Ovary (tissue), 10 donors: ENCODE results near the gene UCK1. TPM values are rescaled to one million over a fixed set of nuclear protein-coding genes. Genes with fewer than 3 reads are reported as not detected.

Experiments used
- DNase-seq, 5 donors: peaks; one replicate each; pipeline ENCODE4 v3.0.0-alpha.2; 2019 to 2020
- H3K27ac ChIP-seq, 2 donors: fragments of 200-600 bp; one replicate each; pipeline versions ENCODE4 v1.5.1 to v1.8.0; 2019 to 2022
- H3K27me3 ChIP-seq: fragments of 200-600 bp; one replicate; pipeline ENCODE4 v1.8.0; 2022
- H3K36me3 ChIP-seq: fragments of 200-600 bp; sonication (generic); one replicate; pipeline ENCODE4 v1.5.1; 2019
- H3K4me1 ChIP-seq: one replicate; pipeline ENCODE4 v1.8.1; 2013; ENCODE audit warnings: mild to moderate bottlenecking, moderate library complexity; ENCODE audit not compliant: insufficient read depth
- H3K4me3 ChIP-seq: fragments of 200-600 bp; sonication (generic); one replicate; pipeline ENCODE4 v1.5.1; 2017
- H3K9me3 ChIP-seq, 2 donors: fragments of 200-600 bp in 1 of 2; sonication (generic) in 1 of 2; one replicate each; pipeline versions ENCODE4 v1.5.1 to v1.8.1; 2013 to 2019; ENCODE audit warnings: mild to moderate bottlenecking in 1 of 2, moderate library complexity in 1 of 2
- EP300 ChIP-seq: sonication (generic); formaldehyde crosslinking; IDR thresholded peaks from one replicate; pipeline ENCODE4 v1.6.1; 2017; ENCODE audit warnings: antibody characterized with exemption
- POLR2A ChIP-seq: fragments of 450-650 bp; IDR thresholded peaks from one replicate; pipeline ENCODE4 v1.6.1; 2017; ENCODE audit warnings: antibody characterized with exemption, mild to moderate bottlenecking, moderate library complexity
- WGBS, 3 donors: extraction: QIAGEN DNeasy Blood & Tissue Kit in 1 of 3; methylation state at CpG; one replicate each; pipeline versions ENCODE4 v1.1.5 to v1.1.7; 2013 to 2017; 5-methylcytosine and 5-hydroxymethylcytosine counted together
- intact Hi-C, 4 donors: fragments of 100-400 bp; cut with DNase I; formaldehyde crosslinking; loops; one replicate each; pipeline versions ENCODE4 v1.11.0 to v1.15.1; 2022 to 2023
- long read RNA-seq, 3 donors: library from polyadenylated mRNA in 2 of 3; unstranded in 2 of 3; transcript quantifications; one replicate each; pipeline ENCODE4 v2.0.0 and lab custom pipeline, GENCODE V29; 2021 to 2026
- polyA plus RNA-seq, 2 donors: library from polyadenylated mRNA; stranded (reverse); fragments of 200-250 nt in 1 of 2; fragments of 350-450 nt in 1 of 2; fragmentation: Illumina TruSeq in 1 of 2; extraction: RNeasy Lipid Tissue Mini Kit (QIAGEN cat#74804) in 1 of 2; gene quantifications; one replicate each; pipeline ENCODE4 v1.2.3, GENCODE V29; 2013 to 2014
- total RNA-seq, 7 donors: library from RNA; depleted of rRNA in 2 of 7; stranded (reverse); fragments of >200 nt in 2 of 7; fragmentation: NEBNext Ultra II Directional in 3 of 7; extraction: Animal tissue kit (Norgen Biotek cat#: 25700) in 3 of 7; gene quantifications; one replicate each; pipeline versions ENCODE4 v1.1.0 to v1.2.4, GENCODE V29; 2016 to 2023
- TF ChIP-seq, protein P1 (sequence below), 3 donors: fragments of 450-650 bp in 2 of 3; fragments of 200-600 bp in 1 of 3; IDR thresholded peaks; one replicate each; pipeline versions ENCODE4 v1.5.1 to v1.8.0; 2016 to 2022; ENCODE audit warnings: antibody characterized with exemption in 3 of 3, mild to moderate bottlenecking in 1 of 3
- donor health status: DM: no; HTN: no; CAD: no; lungs with moderate emphysema.
- donor health status: DM: no; HTN: no; CAD: no.
- donor health status: Bipolar disorder and iron deficiency.
- donor health status: DM: yes; HTN: yes; CAD: no.
- donor health status: DM: no; HTN: no; CAD: no.
- donor health status: DM: yes; HTN: yes; CAD: no.

UCK1 gene
- total RNA-seq (10 to 100 TPM; 19.8 to 33.5 (median 29.7) TPM), polyA plus RNA-seq (10 to 100 TPM; 29.5 to 37.9 TPM)
- long read RNA-seq, donor 1, transcript UCK1-202 (7 exons, 2,051 nt) = minor isoform, 6 of 160 reads
- long read RNA-seq, donor 1, transcript UCK1-204 (7 exons, 2,167 nt) = major isoform, 130 of 160 reads
- long read RNA-seq, donor 1, partial matches to known transcripts = 4 of 160 reads
- long read RNA-seq, donor 1, other reads (novel, unspliced or antisense) = 19 of 160 reads
- long read RNA-seq, donor 2, transcript UCK1-204 (7 exons, 2,167 nt) = major isoform, 15 of 17 reads
- long read RNA-seq, donor 2, partial matches to known transcripts = 0 of 17 reads
- long read RNA-seq, donor 2, other reads (novel, unspliced or antisense) = 0 of 17 reads
- long read RNA-seq, donor 3, transcript UCK1-204 (7 exons, 2,167 nt) = major isoform, 90 of 125 reads
- long read RNA-seq, donor 3, transcript UCK1-202 (7 exons, 2,051 nt) = minor isoform, 12 of 125 reads
- long read RNA-seq, donor 3, partial matches to known transcripts = 4 of 125 reads
- long read RNA-seq, donor 3, other reads (novel, unspliced or antisense) = 15 of 125 reads

DNA sequence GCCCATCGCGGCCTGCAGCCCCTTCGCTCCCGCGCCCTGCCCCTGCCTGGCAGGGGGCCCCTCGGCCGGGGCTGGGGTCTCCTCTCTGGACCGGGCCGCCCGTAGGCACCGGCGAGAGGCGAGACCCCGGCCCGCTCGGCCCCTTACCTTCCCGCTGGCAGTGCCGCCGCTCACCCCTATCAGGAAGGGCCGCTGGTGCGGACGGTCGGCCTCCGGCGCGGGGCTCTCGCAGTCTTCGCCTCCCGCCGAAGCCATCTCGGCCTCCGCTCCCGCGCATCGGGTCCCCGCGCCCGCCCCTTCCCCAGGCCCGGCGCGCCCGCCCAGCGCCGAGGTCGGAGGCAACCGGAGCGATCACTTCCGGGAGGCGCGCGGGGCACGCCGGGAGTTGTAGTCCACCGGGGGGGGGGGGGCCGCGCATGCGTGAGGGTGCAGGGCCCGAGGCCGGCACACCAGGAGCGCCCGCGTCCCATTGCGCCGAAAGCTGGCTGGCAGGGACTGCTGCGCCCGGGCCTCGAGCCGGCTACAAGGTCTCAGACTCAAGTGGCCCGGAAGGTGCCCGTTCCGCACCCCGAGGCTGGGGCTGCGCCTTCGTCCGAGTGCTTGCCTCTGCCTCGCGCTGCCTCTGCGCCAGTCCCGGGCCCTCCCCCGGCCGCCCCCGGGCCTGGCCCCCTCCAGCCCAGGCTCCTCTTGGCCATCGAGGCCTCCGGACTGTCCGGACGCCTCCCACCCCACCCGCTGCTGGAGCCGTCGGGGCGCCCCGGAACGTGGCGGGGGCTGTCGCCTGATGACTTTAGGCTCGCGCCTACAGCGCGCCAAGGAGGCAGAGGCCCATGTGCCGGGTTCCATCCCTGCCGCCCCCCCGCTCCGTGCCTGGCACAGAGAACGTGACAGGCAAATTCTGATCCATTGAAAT, at the start of gene UCK1:
TSS of gene UCK1 (minus strand) at position 344 of the 913 bp plus-strand sequence. CDS start at position 255, 89 bp downstream.
- intact Hi-C loops = loop anchor here in 1 of 4 donors (10.0 kb wide), 1 partner anchor 204 kb away; no protein-coding TSS in a partner anchor
- Histone ChIP-seq H3K27ac (peak within 1 kb of the TSS; percentile 4 to 45), H3K4me1 (peaks cover 7% of the 10 kb centered on the region), H3K4me3 (peak within 1 kb of the TSS; percentile 69), H3K27me3 (no peaks in the 10 kb centered on the region), H3K9me3 (no peaks in the 10 kb centered on the region), H3K36me3 (no peaks in the 10 kb centered on the region)
- peak; percentile 42 for TF ChIP-seq POLR2A
- TF ChIP-seq, protein P1, sequence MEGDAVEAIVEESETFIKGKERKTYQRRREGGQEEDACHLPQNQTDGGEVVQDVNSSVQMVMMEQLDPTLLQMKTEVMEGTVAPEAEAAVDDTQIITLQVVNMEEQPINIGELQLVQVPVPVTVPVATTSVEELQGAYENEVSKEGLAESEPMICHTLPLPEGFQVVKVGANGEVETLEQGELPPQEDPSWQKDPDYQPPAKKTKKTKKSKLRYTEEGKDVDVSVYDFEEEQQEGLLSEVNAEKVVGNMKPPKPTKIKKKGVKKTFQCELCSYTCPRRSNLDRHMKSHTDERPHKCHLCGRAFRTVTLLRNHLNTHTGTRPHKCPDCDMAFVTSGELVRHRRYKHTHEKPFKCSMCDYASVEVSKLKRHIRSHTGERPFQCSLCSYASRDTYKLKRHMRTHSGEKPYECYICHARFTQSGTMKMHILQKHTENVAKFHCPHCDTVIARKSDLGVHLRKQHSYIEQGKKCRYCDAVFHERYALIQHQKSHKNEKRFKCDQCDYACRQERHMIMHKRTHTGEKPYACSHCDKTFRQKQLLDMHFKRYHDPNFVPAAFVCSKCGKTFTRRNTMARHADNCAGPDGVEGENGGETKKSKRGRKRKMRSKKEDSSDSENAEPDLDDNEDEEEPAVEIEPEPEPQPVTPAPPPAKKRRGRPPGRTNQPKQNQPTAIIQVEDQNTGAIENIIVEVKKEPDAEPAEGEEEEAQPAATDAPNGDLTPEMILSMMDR (IDR thresholded peaks at IDR 0.05) = peak in 1 of 3 donors; percentile 14
- TF ChIP-seq EP300 = no peak
- peak; percentile 74 to 85 (median 81) for DNase-seq
- 4 to 9% (median 4%) methylated on average over 35 to 101 of the region's 103 CpGs for WGBS, 3 donors

DNA sequence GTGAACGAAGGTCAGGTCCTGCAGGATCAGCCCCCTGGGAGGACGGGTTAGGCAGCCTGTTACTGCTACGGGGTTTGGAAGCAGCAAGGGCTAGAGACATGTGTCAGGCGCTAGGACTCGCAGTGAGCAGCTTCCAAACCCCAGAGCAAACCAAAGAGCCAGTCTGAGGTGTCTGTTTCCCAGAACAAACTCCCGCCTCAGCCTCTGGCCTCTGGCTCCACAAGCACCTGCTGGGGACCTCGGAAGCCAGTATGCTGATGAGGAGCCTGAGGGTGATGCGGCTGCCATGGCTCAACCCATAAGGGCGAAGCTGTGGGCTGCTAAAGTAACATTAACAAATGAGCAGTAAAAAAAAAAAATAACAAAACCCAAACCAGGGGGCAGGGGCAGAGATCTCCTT, 49.3 kb upstream of the UCK1 start:
- DNase-seq = no peak
- no peak overlapping the region for H3K27ac ChIP-seq

DNA sequence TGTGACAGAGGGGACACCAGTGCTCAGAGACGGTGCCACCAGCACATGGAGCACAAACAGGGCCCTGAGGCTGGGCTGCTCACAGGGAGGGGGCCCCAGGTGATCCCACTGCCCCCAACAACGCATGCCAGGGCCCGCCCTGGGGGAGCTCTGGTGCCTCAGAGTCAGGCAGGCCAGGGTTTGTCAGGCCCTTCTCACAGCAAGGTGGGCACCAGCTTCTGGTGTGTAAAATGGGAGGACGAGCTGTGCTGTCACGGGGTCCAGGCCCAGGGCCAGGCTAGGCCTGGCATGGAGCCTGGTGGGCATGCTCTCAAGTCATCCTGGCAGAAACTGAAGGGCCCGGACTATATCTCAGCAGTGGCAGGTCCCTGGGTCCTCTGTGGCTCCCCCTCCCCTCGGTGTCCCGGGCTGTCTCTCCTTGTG, 48.7 kb upstream of the UCK1 start:
- Histone ChIP-seq H3K36me3 (no peaks in the 10 kb centered on the region), H3K27ac (no peak overlapping the region), H3K4me3 (no peak overlapping the region), H3K27me3 (no peaks in the 10 kb centered on the region), H3K9me3 (no peaks in the 10 kb centered on the region), H3K4me1 (no peaks in the 10 kb centered on the region)
- 75 to 95% (median 81%) methylated on average over 5 to 8 of the region's 8 CpGs for WGBS, 3 donors
- no peak for DNase-seq
- intact Hi-C loops = no loop called here
- TF ChIP-seq POLR2A (no peak), EP300 (no peak)
- TF ChIP-seq, protein P1 (IDR thresholded peaks at IDR 0.05) = no peak

More for the DNA sequence above, 49.3 kb upstream of the UCK1 start:
- Histone ChIP-seq H3K27me3 (no peaks in the 10 kb centered on the region), H3K9me3 (no peaks in the 10 kb centered on the region), H3K36me3 (no peaks in the 10 kb centered on the region), H3K4me1 (no peaks in the 10 kb centered on the region), H3K4me3 (no peak overlapping the region)
- intact Hi-C loops = no loop called here
- WGBS, 3 donors = 93 to 96% (median 96%) methylated on average over 9 of the region's 9 CpGs
- no peak for TF ChIP-seq POLR2A
- TF ChIP-seq, protein P1 (IDR thresholded peaks at IDR 0.05) = no peak
- no peak for TF ChIP-seq EP300
